Liver (tissue), 9 donors: ENCODE data around the gene TMEM204. TPM values are rescaled to one million over a fixed set of nuclear protein-coding genes. Genes with fewer than 3 reads are reported as not detected.

Experiments used
- DNase-seq: peaks from one replicate; pipeline ENCODE4 v3.0.0-alpha.2; 2017; ENCODE audit warnings: low spot score
- H3K27ac ChIP-seq, 2 donors: one replicate each; pipeline ENCODE4 v1.7.0; 2013; ENCODE audit warnings: inconsistent platforms in 2 of 2, low read length in 2 of 2, control low read depth in 1 of 2, low read depth in 1 of 2, mild to moderate bottlenecking in 1 of 2
- H3K27me3 ChIP-seq, 4 donors: one replicate each; pipeline versions ENCODE4 v1.6.1 to v1.7.0; 2013; ENCODE audit warnings: low read length in 3 of 4, inconsistent platforms in 1 of 4, mild to moderate bottlenecking in 1 of 4, moderate library complexity in 1 of 4; ENCODE audit not compliant: control insufficient read depth in 4 of 4, insufficient read depth in 4 of 4
- H3K36me3 ChIP-seq, 4 donors: one replicate each; pipeline versions ENCODE4 v1.6.1 to v1.7.0; 2013; ENCODE audit warnings: low read length in 3 of 4, mild to moderate bottlenecking in 3 of 4, low read depth in 1 of 4, moderate library complexity in 1 of 4; ENCODE audit not compliant: control insufficient read depth in 4 of 4, insufficient read depth in 3 of 4
- H3K4me1 ChIP-seq, 4 donors: one replicate each; pipeline versions ENCODE4 v1.6.1 to v1.7.0; 2013; ENCODE audit warnings: low read length in 3 of 4, mild to moderate bottlenecking in 3 of 4, moderate library complexity in 1 of 4; ENCODE audit not compliant: control insufficient read depth in 4 of 4, insufficient read depth in 4 of 4
- H3K4me3 ChIP-seq, 3 donors: one replicate each; pipeline versions ENCODE4 v1.6.1 to v1.7.0; 2013; ENCODE audit warnings: low read length in 3 of 3, control low read depth in 1 of 3, low read depth in 1 of 3, mild to moderate bottlenecking in 1 of 3
- H3K9ac ChIP-seq, 2 donors: one replicate each; pipeline ENCODE4 v1.7.0; 2013; ENCODE audit warnings: low read length in 2 of 2, mild to moderate bottlenecking in 2 of 2, moderate library complexity in 2 of 2, control low read depth in 1 of 2, low read depth in 1 of 2
- H3K9me3 ChIP-seq, 4 donors: one replicate each; pipeline versions ENCODE4 v1.6.1 to v1.7.0; 2013; ENCODE audit warnings: low read length in 3 of 4; ENCODE audit not compliant: control insufficient read depth in 4 of 4
- FOXA1 ChIP-seq: IDR thresholded peaks from 2 replicates; pipeline ENCODE4 v1.6.1; 2016; ENCODE audit warnings: antibody characterized with exemption
- FOXA2 ChIP-seq: IDR thresholded peaks from 2 replicates; pipeline ENCODE4 v1.6.1; 2016; ENCODE audit warnings: antibody characterized with exemption
- GABPA ChIP-seq, 2 donors: IDR thresholded peaks in 1 of 2; conservative IDR thresholded peaks in 1 of 2; 2 replicates each; pipeline ENCODE4 v1.6.1; 2016; ENCODE audit warnings: antibody characterized with exemption in 2 of 2, mild to moderate bottlenecking in 1 of 2, moderate library complexity in 1 of 2
- HNF4G ChIP-seq: IDR thresholded peaks from 2 replicates; pipeline ENCODE4 v1.6.1; 2016; ENCODE audit warnings: antibody characterized with exemption
- JUND ChIP-seq, 2 donors: IDR thresholded peaks; 2 replicates each; pipeline ENCODE4 v1.6.1; 2016; ENCODE audit warnings: antibody characterized with exemption in 2 of 2
- NR2F2 ChIP-seq: IDR thresholded peaks from 2 replicates; pipeline ENCODE4 v1.6.1; 2016; ENCODE audit warnings: antibody characterized with exemption
- REST ChIP-seq: IDR thresholded peaks from 2 replicates; pipeline ENCODE4 v1.6.1; 2016; ENCODE audit warnings: antibody characterized with exemption, mild to moderate bottlenecking
- RXRA ChIP-seq, 2 donors: IDR thresholded peaks; 2 replicates each; pipeline ENCODE4 v1.6.1; 2017 to 2018; ENCODE audit warnings: antibody characterized with exemption in 2 of 2, mild to moderate bottlenecking in 1 of 2
- SP1 ChIP-seq: IDR thresholded peaks from 2 replicates; pipeline ENCODE4 v1.6.1; 2018; ENCODE audit warnings: antibody characterized with exemption, mild to moderate bottlenecking
- TAF1 ChIP-seq: conservative IDR thresholded peaks from 2 replicates; pipeline ENCODE4 v1.6.1; 2016; ENCODE audit warnings: antibody characterized with exemption, mild to moderate bottlenecking
- YY1 ChIP-seq: IDR thresholded peaks from 2 replicates; pipeline ENCODE4 v1.6.1; 2016; ENCODE audit warnings: antibody characterized with exemption, mild to moderate bottlenecking
- WGBS: extraction: QIAGEN DNeasy Blood & Tissue Kit; methylation state at CpG from one replicate; pipeline ENCODE4 v1.1.7; 2013; 5-methylcytosine and 5-hydroxymethylcytosine counted together
- polyA plus RNA-seq, 2 donors: library from polyadenylated mRNA; stranded (reverse) in 1 of 2; unstranded in 1 of 2; fragments of 200-250 nt in 1 of 2; fragments of >200 nt in 1 of 2; fragmentation: Nextera tagmentation in 1 of 2; extraction: Ambion mirVana in 1 of 2; gene quantifications; one replicate each; pipeline versions ENCODE4 v1.2.1 to v1.2.3, GENCODE V29; 2013 to 2015
- total RNA-seq, 2 donors: library from RNA; depleted of rRNA; stranded (reverse); fragments of >200 nt; gene quantifications; one replicate each; pipeline ENCODE4 v1.2.3, GENCODE V29; 2014
- TF ChIP-seq, protein P1 (sequence below): IDR thresholded peaks from 2 replicates; pipeline ENCODE4 v1.6.1; 2016; ENCODE audit warnings: antibody characterized with exemption
- TF ChIP-seq, protein P2 (sequence below): fragments of 150-350 bp; IDR thresholded peaks from 2 replicates; pipeline ENCODE4 v1.5.1; 2017; ENCODE audit warnings: improper control_type of control experiment, low read depth, low read length; ENCODE audit not compliant: missing input control
- TF ChIP-seq, protein P3 (sequence below): IDR thresholded peaks from 2 replicates; pipeline ENCODE4 v1.6.1; 2016; ENCODE audit warnings: antibody characterized with exemption
- donor health status: healthy.
- donor health status: healthy.
- donor health status: healthy.
- donor health status: healthy.
- donor health status: healthy.

Gene TMEM204
- total and polyA plus RNA-seq, 4 donors: 3.5 to 14.4 (median 10.7) TPM

- TF ChIP-seq FOXA2: no peak
Measured at GRCh38 chr16:1502092-1503004, 31.1 kb upstream of the TMEM204 start (continued).

DNA sequence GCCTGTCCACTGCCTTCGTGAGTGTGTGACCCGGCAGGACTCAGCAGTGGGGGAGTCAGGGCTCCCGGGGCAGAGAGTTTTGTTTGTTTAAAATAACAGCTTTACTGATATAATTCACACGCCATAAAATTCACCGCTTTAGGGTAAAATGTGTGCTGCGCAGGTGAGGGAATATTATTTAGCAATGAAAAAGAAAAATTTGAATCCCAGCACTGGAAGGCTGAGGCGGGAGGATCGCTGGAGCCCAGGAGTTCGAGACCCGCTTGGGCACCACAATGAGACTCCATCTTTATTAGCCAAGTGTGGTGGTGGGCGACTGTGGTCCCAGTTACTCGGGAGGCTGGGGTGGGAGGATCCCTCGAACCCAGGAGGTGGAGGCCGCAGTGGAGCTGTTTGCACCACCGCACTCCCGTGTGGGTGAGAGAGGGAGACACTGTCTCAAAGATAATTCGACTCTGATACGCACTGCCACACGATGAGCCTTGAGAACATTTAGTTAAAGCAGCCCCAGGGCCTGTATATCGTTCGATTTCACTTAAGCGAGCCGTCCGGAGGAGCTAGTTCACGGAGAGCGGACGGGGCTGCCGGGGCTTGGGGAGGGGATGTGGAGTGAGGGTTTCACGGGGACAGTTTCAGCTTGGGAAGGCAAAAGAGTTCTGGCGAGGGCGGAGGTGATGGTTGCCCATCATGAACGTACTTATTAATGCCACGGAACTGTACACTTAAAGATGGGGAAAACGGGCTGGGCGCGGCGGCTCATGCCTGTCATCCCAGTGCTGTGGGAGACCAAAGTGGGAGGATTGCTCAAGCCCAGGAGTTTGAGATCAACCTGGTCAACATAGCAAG is 30.1 kb upstream of the TMEM204 start:
- no peak for TF ChIP-seq GABPA (IDR thresholded peaks at IDR 0.05 in 1 of 2, conservative IDR thresholded peaks at IDR 0.05 in 1 of 2)
- no peak for TF ChIP-seq NR2F2
- TF ChIP-seq, protein P1, sequence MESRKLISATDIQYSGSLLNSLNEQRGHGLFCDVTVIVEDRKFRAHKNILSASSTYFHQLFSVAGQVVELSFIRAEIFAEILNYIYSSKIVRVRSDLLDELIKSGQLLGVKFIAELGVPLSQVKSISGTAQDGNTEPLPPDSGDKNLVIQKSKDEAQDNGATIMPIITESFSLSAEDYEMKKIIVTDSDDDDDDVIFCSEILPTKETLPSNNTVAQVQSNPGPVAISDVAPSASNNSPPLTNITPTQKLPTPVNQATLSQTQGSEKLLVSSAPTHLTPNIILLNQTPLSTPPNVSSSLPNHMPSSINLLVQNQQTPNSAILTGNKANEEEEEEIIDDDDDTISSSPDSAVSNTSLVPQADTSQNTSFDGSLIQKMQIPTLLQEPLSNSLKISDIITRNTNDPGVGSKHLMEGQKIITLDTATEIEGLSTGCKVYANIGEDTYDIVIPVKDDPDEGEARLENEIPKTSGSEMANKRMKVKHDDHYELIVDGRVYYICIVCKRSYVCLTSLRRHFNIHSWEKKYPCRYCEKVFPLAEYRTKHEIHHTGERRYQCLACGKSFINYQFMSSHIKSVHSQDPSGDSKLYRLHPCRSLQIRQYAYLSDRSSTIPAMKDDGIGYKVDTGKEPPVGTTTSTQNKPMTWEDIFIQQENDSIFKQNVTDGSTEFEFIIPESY: no peak
- TF ChIP-seq JUND (IDR thresholded peaks at IDR 0.05): no peak
- no peak for TF ChIP-seq RXRA (IDR thresholded peaks at IDR 0.05)
- TF ChIP-seq FOXA1: no peak
- TF ChIP-seq YY1: no peak
- TF ChIP-seq TAF1: no peak
- TF ChIP-seq, protein P2, sequence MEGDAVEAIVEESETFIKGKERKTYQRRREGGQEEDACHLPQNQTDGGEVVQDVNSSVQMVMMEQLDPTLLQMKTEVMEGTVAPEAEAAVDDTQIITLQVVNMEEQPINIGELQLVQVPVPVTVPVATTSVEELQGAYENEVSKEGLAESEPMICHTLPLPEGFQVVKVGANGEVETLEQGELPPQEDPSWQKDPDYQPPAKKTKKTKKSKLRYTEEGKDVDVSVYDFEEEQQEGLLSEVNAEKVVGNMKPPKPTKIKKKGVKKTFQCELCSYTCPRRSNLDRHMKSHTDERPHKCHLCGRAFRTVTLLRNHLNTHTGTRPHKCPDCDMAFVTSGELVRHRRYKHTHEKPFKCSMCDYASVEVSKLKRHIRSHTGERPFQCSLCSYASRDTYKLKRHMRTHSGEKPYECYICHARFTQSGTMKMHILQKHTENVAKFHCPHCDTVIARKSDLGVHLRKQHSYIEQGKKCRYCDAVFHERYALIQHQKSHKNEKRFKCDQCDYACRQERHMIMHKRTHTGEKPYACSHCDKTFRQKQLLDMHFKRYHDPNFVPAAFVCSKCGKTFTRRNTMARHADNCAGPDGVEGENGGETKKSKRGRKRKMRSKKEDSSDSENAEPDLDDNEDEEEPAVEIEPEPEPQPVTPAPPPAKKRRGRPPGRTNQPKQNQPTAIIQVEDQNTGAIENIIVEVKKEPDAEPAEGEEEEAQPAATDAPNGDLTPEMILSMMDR: no peak
- TF ChIP-seq, protein P3, sequence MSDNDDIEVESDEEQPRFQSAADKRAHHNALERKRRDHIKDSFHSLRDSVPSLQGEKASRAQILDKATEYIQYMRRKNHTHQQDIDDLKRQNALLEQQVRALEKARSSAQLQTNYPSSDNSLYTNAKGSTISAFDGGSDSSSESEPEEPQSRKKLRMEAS: no peak
- TF ChIP-seq REST: no peak
- no peak for TF ChIP-seq SP1
- TF ChIP-seq HNF4G: no peak
- no peak overlapping the region for H3K9ac ChIP-seq
- DNase-seq: no peak
- H3K27me3 ChIP-seq: no peaks in the 10 kb centered on the region
- peaks cover 4 to 45% (median 25%) of the 10 kb centered on the region in 4 donors for H3K36me3 ChIP-seq
- H3K4me1 ChIP-seq: no peaks in the 10 kb centered on the region
- no peak overlapping the region for H3K4me3 ChIP-seq
- no peaks in the 10 kb centered on the region for H3K9me3 ChIP-seq
- 98% methylated on average over 37 of the region's 37 CpGs for WGBS
- H3K27ac ChIP-seq: no peak overlapping the region
